ENCODE results near the gene OR2A25.

Gene OR2A25

GRCh38 chr7:144110272-144110671 lies 40.7 kb downstream of the OR2A25 start:
- Mint-ChIP-seq H3K36me3 (no peaks in the 10 kb centered on the region), H3K4me1 (no peaks in the 10 kb centered on the region), H3K4me3 (no peak overlapping the region), H3K27ac (no peak overlapping the region), H3K9me3 (no peaks in the 10 kb centered on the region), H3K27me3 (peaks cover 24% of the 10 kb centered on the region)
- ATAC-seq: no peak

DNA sequence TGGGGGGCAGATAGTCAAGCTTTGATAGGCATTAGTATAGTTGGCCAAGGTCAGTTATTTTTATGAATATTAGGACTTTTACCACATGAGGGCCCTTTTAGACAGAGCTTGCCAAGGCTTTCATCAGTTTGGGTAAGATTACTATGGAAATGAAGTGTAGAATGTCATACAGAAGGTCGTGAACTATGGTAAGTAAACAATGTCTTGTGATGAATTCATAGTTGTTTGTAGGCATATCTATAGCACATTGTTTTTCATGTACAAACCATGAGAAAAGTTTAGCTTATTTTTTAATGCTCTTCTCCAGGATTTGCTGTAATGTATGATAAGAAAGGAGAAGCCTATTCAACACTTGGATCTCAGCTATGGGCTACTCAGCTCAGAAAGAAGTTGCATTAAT lies 44.0 kb downstream of the OR2A25 start:
- Mint-ChIP-seq H3K36me3 (no peaks in the 10 kb centered on the region), H3K27me3 (peaks cover 14% of the 10 kb centered on the region), H3K4me1 (no peaks in the 10 kb centered on the region), H3K9me3 (no peaks in the 10 kb centered on the region), H3K27ac (no peak overlapping the region), H3K4me3 (no peak overlapping the region)
- no peak for ATAC-seq

DNA sequence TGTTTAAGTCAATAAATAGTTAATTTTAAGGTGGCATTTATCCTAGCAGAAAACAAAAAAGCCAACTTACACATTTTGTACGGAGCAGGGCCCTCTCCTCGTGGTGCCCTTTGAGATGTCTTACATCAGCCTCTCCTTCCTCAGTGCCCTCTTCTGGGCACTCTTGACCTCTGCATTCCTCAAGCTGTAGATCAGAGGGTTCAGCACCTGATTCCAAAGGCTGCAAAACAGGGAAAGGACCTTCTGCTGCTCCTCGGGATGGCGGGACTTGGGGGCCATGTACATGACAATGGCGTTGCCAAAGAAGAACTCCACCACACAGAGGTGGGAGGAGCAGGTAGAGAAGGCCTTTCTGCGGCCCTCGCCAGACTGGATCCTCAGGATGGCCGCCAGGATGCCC lies 48.7 kb downstream of the OR2A25 start:
- H3K27ac Mint-ChIP-seq: no peak overlapping the region
- ATAC-seq: no peak
- no peak overlapping the region for H3K4me3 Mint-ChIP-seq
- no peaks in the 10 kb centered on the region for H3K4me1 Mint-ChIP-seq
- H3K36me3 Mint-ChIP-seq: no peaks in the 10 kb centered on the region
- H3K9me3 Mint-ChIP-seq: no peaks in the 10 kb centered on the region
- peaks cover 9% of the 10 kb centered on the region for H3K27me3 Mint-ChIP-seq

DNA sequence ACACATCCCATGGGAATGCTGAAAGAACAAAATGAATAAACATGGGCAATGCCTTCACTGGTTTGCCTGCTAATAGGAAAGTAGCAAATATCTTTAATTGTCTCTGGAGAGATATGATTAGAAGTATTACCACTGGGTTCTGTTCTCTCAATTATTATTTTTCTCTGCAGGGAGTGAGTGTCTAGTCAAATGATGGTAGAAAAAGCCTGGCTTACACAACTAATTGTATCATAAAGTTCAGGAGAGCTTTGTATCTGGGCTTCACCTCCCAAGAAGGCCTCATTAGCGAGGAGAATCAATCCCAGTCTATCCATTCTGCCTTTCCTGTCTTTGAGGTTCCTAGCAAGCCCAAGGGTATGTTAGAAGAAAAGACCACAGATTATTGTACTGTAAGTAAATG lies 53.3 kb downstream of the OR2A25 start, which contains the start of gene OR2A14:
Gene OR2A14, plus strand, starts transcription at position 301 of the 400 bp plus-strand sequence. CDS start 5,937 bp downstream, outside the sequence.
- H3K4me3 Mint-ChIP-seq: no peak within 1 kb of the TSS
- no peak within 1 kb of the TSS for H3K27ac Mint-ChIP-seq
- peaks cover 9% of the 10 kb centered on the region for H3K27me3 Mint-ChIP-seq
- no peaks in the 10 kb centered on the region for H3K36me3 Mint-ChIP-seq
- H3K9me3 Mint-ChIP-seq: no peaks in the 10 kb centered on the region
- ATAC-seq: no peak
- H3K4me1 Mint-ChIP-seq: no peaks in the 10 kb centered on the region

Data from stimulated activated memory B cell treated with anti-CD40 and anti-IgM and Interleukin-4, amounts not matched to agents 10 μg/mL and 1 μg/mL and 100 μg/mL, for 72 hours (primary cell).